ENCODE results near the gene ZNF79. TPM values are rescaled to one million over a fixed set of nuclear protein-coding genes. Genes with fewer than 3 reads are reported as not detected.

The ZNF79 gene
- total and polyA plus RNA-seq, 9 of the 15 experiments (the other 6 are each of a cell fraction or from before 2014, with no cell fraction given): 0.62 to 7.0 (median 4.1) TPM

- TF ChIP-seq ZNF445 (CRISPR knock-in tag; IDR thresholded peaks at IDR 0.05; ENCODE audit: low read depth): no peak
- TF ChIP-seq SUPT5H (IDR thresholded peaks at IDR 0.05): 0 out of 2 replicates have a peak, but pooled peaks have one; percentile 6
- no peak for TF ChIP-seq MAZ (CRISPR knock-in tag; conservative IDR thresholded peaks at IDR 0.05 in 1 of 2, IDR thresholded peaks at IDR 0.05 in 1 of 2)
- TF ChIP-seq ZBTB8A (IDR thresholded peaks at IDR 0.05; ENCODE audit: partially characterized antibody): no peak
These were observed 26.1 kb downstream of the ZNF79 start (continued) for GRCh38 chr9:127450243-127450760.

GRCh38 chr9:127450830-127451607 lies 26.8 kb downstream of the ZNF79 start, which contains the start of the genes LRSAM1 and RPL12:
Gene LRSAM1 (plus strand): TSS chr9:127451510. CDS start chr9:127454528, 3,018 bp downstream.
Gene RPL12 (minus strand): TSS chr9:127451406. CDS start chr9:127451317, 89 bp downstream.
- Histone ChIP-seq H3K4me2 (ENCODE audit: insufficient read depth, low read length) (peak within 1 kb of the TSS; percentile 100), H3K27ac (ENCODE audit: extremely low read depth, low read depth, low read length) (peak within 1 kb of the TSS; percentile 82), H3K79me2 (ENCODE audit: control insufficient read depth, insufficient read depth, low read length) (peaks cover 61% of the 10 kb centered on the region), H3K4me3 (peak within 1 kb of the TSS; percentile 78), H3K9me1 (ENCODE audit: control insufficient read depth, insufficient read depth, low read length) (no peaks in the 10 kb centered on the region), H4K20me1 (replicated peaks; ENCODE audit: control insufficient read depth, insufficient read depth, low read length) (peaks cover 33% of the 10 kb centered on the region), H3K27me3 (ENCODE audit: control insufficient read depth in 2 of 2, insufficient read depth in 2 of 2, low read length in 2 of 2) (no peaks in the 10 kb centered on the region), H3K4me1 (replicated peaks in 1 of 2; ENCODE audit: control insufficient read depth in 2 of 2, insufficient read depth in 2 of 2, low read length in 2 of 2) (peaks cover 22 to 28% of the 10 kb centered on the region in 2 experiments; a peak in 4 of 5 replicates), H3K36me3 (ENCODE audit: control insufficient read depth, insufficient read depth, low read length) (peaks cover 53% of the 10 kb centered on the region), H2AFZ (ENCODE audit: low read depth, low read length) (peak within 1 kb of the TSS; percentile 95), H3K9me3 (replicated peaks; ENCODE audit: control insufficient read depth, insufficient read depth, low read depth, low read length) (no peaks in the 10 kb centered on the region; the same call in 1 of the 2 replicates), H3K9ac (ENCODE audit: insufficient read depth in 1 of 2, low read depth in 2 of 2, low read length in 2 of 2) (peak within 1 kb of the TSS; percentile 94 to 97)
- POLR2A ChIA-PET: interaction anchor here (0.5 to 3.6 kb wide), 24 partner anchors 8 to 1506 kb away, joined by 3 to 21 read pairs (median 4); partner anchors contain the start of genes SLC2A8 and ZNF79
- under 1% methylated on average over 63 of the region's 71 CpGs for WGBS (ENCODE audit: insufficient coverage, low coverage, missing lambda C conversion rate)
- ATAC-seq (peak; percentile 69), DNase-seq (ENCODE audit: extremely low read depth in 1 of 4, low spot score in 3 of 4) (peak; percentile 84 to 96 (median 89)), FAIRE-seq (peak; percentile 89)
- intact Hi-C loops (cut with micrococcal nuclease) (no loop called here), in situ Hi-C loops (cut with MboI) (no loop called here)
- no TSS peak for BruUV-seq (replicated peaks)
- CTCF ChIA-PET (ENCODE audit: low intra/inter-chr PET ratio): no interaction called here
- peak; percentile 52 for TF ChIP-seq SOX6 (IDR thresholded peaks at IDR 0.05)
- TF ChIP-seq ZFX (CRISPR knock-in tag; IDR thresholded peaks at IDR 0.05): peak; percentile 94
- no peak for TF ChIP-seq MCM7 (IDR thresholded peaks at IDR 0.05)
- TF ChIP-seq EWSR1 (IDR thresholded peaks at IDR 0.05; ENCODE audit: borderline replicate concordance, low read depth, partially characterized antibody): no peak
- peak; percentile 76 for TF ChIP-seq GATAD2B (IDR thresholded peaks at IDR 0.05; ENCODE audit: borderline replicate concordance)
- TF ChIP-seq ESRRB (CRISPR knock-in tag; IDR thresholded peaks at IDR 0.05; ENCODE audit: borderline replicate concordance): no peak
- TF ChIP-seq E2F8 (IDR thresholded peaks at IDR 0.05; ENCODE audit: low read depth, partially characterized antibody): no peak
- no peak for TF ChIP-seq KLF13 (tag; IDR thresholded peaks at IDR 0.05; ENCODE audit: borderline replicate concordance, low read depth)
- TF ChIP-seq POLR2G (IDR thresholded peaks at IDR 0.05; ENCODE audit: low read depth, low read length): peak; percentile 100
- TF ChIP-seq CSDE1 (IDR thresholded peaks at IDR 0.05): peak in 1 of 2 experiments; percentile 85; a peak in 2 of 4 replicates
- peak; percentile 81; the same call in 1 of the 2 replicates for TF ChIP-seq RUNX1 (IDR thresholded peaks at IDR 0.05; ENCODE audit: low read depth)
- TF ChIP-seq RFX5 (IDR thresholded peaks at IDR 0.05; ENCODE audit: low read depth, low read length): no peak
- TF ChIP-seq NCOA1 (IDR thresholded peaks at IDR 0.05; ENCODE audit: low read depth): no peak
